HepG2 (cell line): ENCODE results near the gene ZNF653. TPM values are rescaled to one million over a fixed set of nuclear protein-coding genes. Genes with fewer than 3 reads are reported as not detected.

ENCODE experiments used
- ATAC-seq: fragments of 200-7000 bp; cut with Tn5 transposase; 3 replicates; pipeline ENCODE4 v1.9.1; 2020; ENCODE audit warnings: mild to moderate bottlenecking, moderate library complexity
- BruUV-seq: library from RNA; stranded (reverse); fragments of 400-500 nt; replicated peaks from 2 replicates; lab custom pipeline; 2021; lab: Mats Ljungman, UMichigan
- CTCF ChIA-PET: fragments of 300-600 bp; formaldehyde crosslinking; extraction: SDS; loops from one replicate; lab custom pipeline; 2021; ENCODE audit warnings: low total read pairs, inconsistent platforms, low intra/inter-chr PET ratio; lab: Yijun Ruan, JAX
- POLR2A ChIA-PET: fragments of 350-600 bp; sonication (Branson Sonifier 250); formaldehyde crosslinking; loops from one replicate; lab custom pipeline; 2020; ENCODE audit warnings: antibody characterized with exemption, inconsistent platforms; lab: Yijun Ruan, JAX
- DNase-seq: peaks from one replicate; pipeline ENCODE4 v3.0.0-alpha.2; 2015; ENCODE audit warnings: low spot score
- FAIRE-seq: peaks from 3 replicates; lab custom pipeline; 2011; peaks lifted over from hg19 to GRCh38; lab: Jason Lieb, UNC
- H2AFZ ChIP-seq: one replicate; pipeline ENCODE4 v1.6.1; 2011; ENCODE audit warnings: low read length, inconsistent platforms
- H3K27ac ChIP-seq: fragments of 300-600 bp; 3 replicates; pipeline ENCODE4 v1.8.0; 2011; ENCODE audit warnings: mixed run types, mild to moderate bottlenecking, mixed read lengths, low read length, inconsistent platforms; ENCODE audit not compliant: insufficient read depth; ENCODE audit errors: extremely low read length
- H3K27me3 ChIP-seq, 2 experiments: fragments of 200-600 bp in 1 of 2; 2 replicates in 1 of 2; 3 replicates in 1 of 2; pipeline versions ENCODE4 v1.6.0 to v1.8.0; 2011; ENCODE audit warnings: low read length in 2 of 2, mild to moderate bottlenecking in 2 of 2, moderate library complexity in 2 of 2, inconsistent platforms in 1 of 2; ENCODE audit not compliant: insufficient read depth in 2 of 2, control insufficient read depth in 1 of 2
- H3K36me3 ChIP-seq, 2 experiments: fragments of 200-600 bp in 1 of 2; replicated peaks in 1 of 2; 2 replicates in 1 of 2; 3 replicates in 1 of 2; pipeline versions ENCODE4 v1.5.1 to v1.8.0; 2011; ENCODE audit warnings: low read length in 2 of 2, inconsistent platforms in 1 of 2; ENCODE audit not compliant: insufficient read depth in 2 of 2, control insufficient read depth in 1 of 2
- H3K4me1 ChIP-seq: 2 replicates; pipeline ENCODE4 v1.5.1; 2012; ENCODE audit warnings: low read length, inconsistent platforms; ENCODE audit not compliant: insufficient read depth
- H3K4me2 ChIP-seq: 2 replicates; pipeline ENCODE4 v1.6.0; 2011; ENCODE audit warnings: low read depth, low read length, inconsistent platforms
- H3K4me3 ChIP-seq, 3 experiments: fragments of 200-600 bp in 1 of 3; sonication (generic), shearing (Covaris generic) in 1 of 3; replicated peaks in 1 of 3; 2 replicates each; pipeline ENCODE4 v1.5.1; 2011 to 2016; ENCODE audit warnings: low read length in 3 of 3, inconsistent platforms in 2 of 3, low read depth in 2 of 3, mild to moderate bottlenecking in 2 of 3, control low read depth in 1 of 3, mixed read lengths in 1 of 3; ENCODE audit not compliant: insufficient read depth in 1 of 3
- H3K79me2 ChIP-seq: one replicate; pipeline ENCODE4 v1.6.1; 2011; ENCODE audit warnings: low read length, inconsistent platforms; ENCODE audit not compliant: insufficient read depth
- H3K9ac ChIP-seq: 2 replicates; pipeline ENCODE4 v1.6.0; 2011; ENCODE audit warnings: mild to moderate bottlenecking, low read depth, low read length, inconsistent platforms; ENCODE audit not compliant: insufficient read depth
- H3K9me3 ChIP-seq: 2 replicates; pipeline ENCODE4 v1.5.1; 2012; ENCODE audit warnings: mild to moderate bottlenecking, low read length
- H4K20me1 ChIP-seq: 2 replicates; pipeline ENCODE4 v1.6.0; 2011; ENCODE audit warnings: inconsistent platforms, mild to moderate bottlenecking, low read length, moderate library complexity; ENCODE audit not compliant: insufficient read depth
- CREB1 ChIP-seq, 2 experiments: fragments of 450-650 bp in 1 of 2; IDR thresholded peaks; 2 replicates each; pipeline ENCODE4 v1.6.1; 2016 to 2017; ENCODE audit warnings: control low read depth in 1 of 2, mild to moderate bottlenecking in 1 of 2, missing compliant biosample characterization in 1 of 2, missing genetic modification characterization in 1 of 2
- FOXA1 ChIP-seq, 2 experiments: fragments of 450-650 bp in 1 of 2; sonication (generic) in 1 of 2; formaldehyde crosslinking in 1 of 2; IDR thresholded peaks; 2 replicates each; pipeline versions ENCODE4 v1.4.0 to v1.6.1; 2016 to 2020; ENCODE audit warnings: missing genetic modification reagents in 1 of 2
- ZSCAN25 ChIP-seq: sonication (generic); formaldehyde crosslinking; IDR thresholded peaks from 2 replicates; pipeline ENCODE4 v1.8.0; 2022; ENCODE audit warnings: mild to moderate bottlenecking, missing genetic modification reagents
- WGBS: methylation state at CpG from one replicate; pipeline ENCODE4 v1.1.6; 2017; ENCODE audit warnings: low lambda C conversion rate; 5-methylcytosine and 5-hydroxymethylcytosine counted together
- in situ Hi-C: cut with HindIII; loops from 2 replicates; pipeline ENCODE4 v1.10.0; 2017; ENCODE audit warnings: low pct_unique_long_range_greater_than_20kb; ENCODE audit not compliant: extremely low pct_ligation_motif_present
- intact Hi-C: fragments of 100-400 bp; cut with micrococcal nuclease; formaldehyde crosslinking; loops from one replicate; pipeline ENCODE4 v1.10.0; 2022; ENCODE audit not compliant: unreplicated experiment
- polyA plus RNA-seq, 8 experiments: library from polyadenylated mRNA; depleted of rRNA in 3 of 8; stranded (reverse) in 7 of 8; unstranded in 1 of 8; fragments of >200 nt; fragmentation: Illumina TruSeq in 4 of 8; extraction: Trizol in 4 of 8; gene quantifications; 2 replicates each; pipeline versions ENCODE4 v1.2.1 to v1.2.3, GENCODE V29; 2011 to 2016; ENCODE audit warnings: low read depth in 4 of 8, missing spikeins in 1 of 8, mixed read lengths in 1 of 8; ENCODE audit not compliant: insufficient read depth in 1 of 8
- total RNA-seq, 5 experiments: library from RNA; depleted of rRNA; stranded (reverse); fragments of >200 nt; fragmentation: Illumina TruSeq; extraction: Trizol; gene quantifications; 2 replicates each; pipeline ENCODE4 v1.2.3, GENCODE V29; 2016; ENCODE audit warnings: low read depth in 1 of 5
- TF ChIP-seq, protein P1 (sequence below): sonication (generic); formaldehyde crosslinking; IDR thresholded peaks from 2 replicates; pipeline ENCODE4 v1.9.0; 2021; ENCODE audit warnings: mild to moderate bottlenecking, missing genetic modification reagents

Gene ZNF653
- total and polyA plus RNA-seq, 2 of the 13 experiments (the other 11 are each of a cell fraction or from before 2014, with no cell fraction given): 4.7 to 7.1 TPM

DNA sequence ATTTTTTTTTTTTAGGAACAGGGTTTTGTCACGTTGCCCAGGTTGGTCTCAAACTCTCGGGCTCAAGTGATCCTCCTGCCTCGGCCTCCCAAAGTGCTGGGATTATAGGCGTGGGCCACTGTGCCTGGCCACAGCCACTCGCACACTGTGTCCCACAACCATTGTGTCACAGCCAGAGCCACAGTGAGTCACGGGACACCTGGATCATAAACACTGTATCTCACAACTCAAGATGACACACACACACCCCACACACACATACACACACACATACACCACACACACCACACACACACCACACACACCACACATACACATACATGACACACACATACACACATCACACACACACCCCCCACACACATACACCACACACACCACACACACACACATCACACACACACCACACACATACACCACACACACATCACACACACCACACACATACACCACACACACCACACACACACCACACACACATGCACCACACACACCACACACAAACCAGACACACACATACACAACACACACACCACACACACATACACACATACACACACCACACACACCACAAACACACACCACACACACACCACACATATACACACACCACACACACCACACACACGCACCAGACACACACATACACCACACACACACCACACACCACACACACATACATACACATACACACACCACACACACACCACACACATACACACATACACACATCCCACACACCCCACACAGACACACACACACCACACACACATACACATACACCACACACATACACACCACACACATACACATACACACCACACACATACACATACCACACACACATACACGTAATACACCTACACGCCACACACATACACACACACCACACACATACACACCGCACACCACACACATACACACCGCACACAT, 41.0 kb downstream of the ZNF653 start:
- no TSS peak for BruUV-seq
- Histone ChIP-seq H3K27me3 (no peaks in the 10 kb centered on the region), H4K20me1 (no peaks in the 10 kb centered on the region)
- ATAC-seq: no peak
- FAIRE-seq: peak; percentile 93
- TF ChIP-seq FOXA1 (IDR thresholded peaks at IDR 0.05) (peak; percentile 9; the same call in 1 of the 2 replicates), FOXA1 (CRISPR knock-in tag; IDR thresholded peaks at IDR 0.05) (no peak), ZSCAN25 (CRISPR knock-in tag) (no peak), CREB1 (IDR thresholded peaks at IDR 0.05) (peak; percentile 43; the same call in 1 of the 2 replicates), CREB1 (CRISPR knock-in tag; IDR thresholded peaks at IDR 0.05) (no peak)
- TF ChIP-seq, protein P1, sequence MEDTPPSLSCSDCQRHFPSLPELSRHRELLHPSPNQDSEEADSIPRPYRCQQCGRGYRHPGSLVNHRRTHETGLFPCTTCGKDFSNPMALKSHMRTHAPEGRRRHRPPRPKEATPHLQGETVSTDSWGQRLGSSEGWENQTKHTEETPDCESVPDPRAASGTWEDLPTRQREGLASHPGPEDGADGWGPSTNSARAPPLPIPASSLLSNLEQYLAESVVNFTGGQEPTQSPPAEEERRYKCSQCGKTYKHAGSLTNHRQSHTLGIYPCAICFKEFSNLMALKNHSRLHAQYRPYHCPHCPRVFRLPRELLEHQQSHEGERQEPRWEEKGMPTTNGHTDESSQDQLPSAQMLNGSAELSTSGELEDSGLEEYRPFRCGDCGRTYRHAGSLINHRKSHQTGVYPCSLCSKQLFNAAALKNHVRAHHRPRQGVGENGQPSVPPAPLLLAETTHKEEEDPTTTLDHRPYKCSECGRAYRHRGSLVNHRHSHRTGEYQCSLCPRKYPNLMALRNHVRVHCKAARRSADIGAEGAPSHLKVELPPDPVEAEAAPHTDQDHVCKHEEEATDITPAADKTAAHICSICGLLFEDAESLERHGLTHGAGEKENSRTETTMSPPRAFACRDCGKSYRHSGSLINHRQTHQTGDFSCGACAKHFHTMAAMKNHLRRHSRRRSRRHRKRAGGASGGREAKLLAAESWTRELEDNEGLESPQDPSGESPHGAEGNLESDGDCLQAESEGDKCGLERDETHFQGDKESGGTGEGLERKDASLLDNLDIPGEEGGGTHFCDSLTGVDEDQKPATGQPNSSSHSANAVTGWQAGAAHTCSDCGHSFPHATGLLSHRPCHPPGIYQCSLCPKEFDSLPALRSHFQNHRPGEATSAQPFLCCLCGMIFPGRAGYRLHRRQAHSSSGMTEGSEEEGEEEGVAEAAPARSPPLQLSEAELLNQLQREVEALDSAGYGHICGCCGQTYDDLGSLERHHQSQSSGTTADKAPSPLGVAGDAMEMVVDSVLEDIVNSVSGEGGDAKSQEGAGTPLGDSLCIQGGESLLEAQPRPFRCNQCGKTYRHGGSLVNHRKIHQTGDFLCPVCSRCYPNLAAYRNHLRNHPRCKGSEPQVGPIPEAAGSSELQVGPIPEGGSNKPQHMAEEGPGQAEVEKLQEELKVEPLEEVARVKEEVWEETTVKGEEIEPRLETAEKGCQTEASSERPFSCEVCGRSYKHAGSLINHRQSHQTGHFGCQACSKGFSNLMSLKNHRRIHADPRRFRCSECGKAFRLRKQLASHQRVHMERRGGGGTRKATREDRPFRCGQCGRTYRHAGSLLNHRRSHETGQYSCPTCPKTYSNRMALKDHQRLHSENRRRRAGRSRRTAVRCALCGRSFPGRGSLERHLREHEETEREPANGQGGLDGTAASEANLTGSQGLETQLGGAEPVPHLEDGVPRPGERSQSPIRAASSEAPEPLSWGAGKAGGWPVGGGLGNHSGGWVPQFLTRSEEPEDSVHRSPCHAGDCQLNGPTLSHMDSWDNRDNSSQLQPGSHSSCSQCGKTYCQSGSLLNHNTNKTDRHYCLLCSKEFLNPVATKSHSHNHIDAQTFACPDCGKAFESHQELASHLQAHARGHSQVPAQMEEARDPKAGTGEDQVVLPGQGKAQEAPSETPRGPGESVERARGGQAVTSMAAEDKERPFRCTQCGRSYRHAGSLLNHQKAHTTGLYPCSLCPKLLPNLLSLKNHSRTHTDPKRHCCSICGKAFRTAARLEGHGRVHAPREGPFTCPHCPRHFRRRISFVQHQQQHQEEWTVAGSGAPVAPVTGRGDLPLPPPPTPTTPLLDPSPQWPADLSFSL (CRISPR knock-in tag): peak; percentile 87
- TF ChIP-seq, all 625 proteins: peak for 3
- ChIA-PET CTCF (no interaction called here), POLR2A (no interaction called here)
- Histone ChIP-seq H3K79me2 (no peaks in the 10 kb centered on the region), H3K4me3 (no peak overlapping the region), H2AFZ (no peak overlapping the region), H3K4me1 (no peaks in the 10 kb centered on the region), H3K9me3 (no peaks in the 10 kb centered on the region), H3K27ac (no peak overlapping the region), H3K36me3 (no peaks in the 10 kb centered on the region), H3K4me2 (no peak overlapping the region), H3K9ac (no peak overlapping the region)
- in situ Hi-C loops: no loop called here
- DNase-seq: no peak
- intact Hi-C loops: no loop called here
- WGBS: 49% methylated on average over 11 of the region's 11 CpGs
